ENCODE results near the gene TSPAN4.
A peak's percentile ranks its signal among the peaks of the same experiment; 100 is the strongest.

Gene TSPAN4

DNA sequence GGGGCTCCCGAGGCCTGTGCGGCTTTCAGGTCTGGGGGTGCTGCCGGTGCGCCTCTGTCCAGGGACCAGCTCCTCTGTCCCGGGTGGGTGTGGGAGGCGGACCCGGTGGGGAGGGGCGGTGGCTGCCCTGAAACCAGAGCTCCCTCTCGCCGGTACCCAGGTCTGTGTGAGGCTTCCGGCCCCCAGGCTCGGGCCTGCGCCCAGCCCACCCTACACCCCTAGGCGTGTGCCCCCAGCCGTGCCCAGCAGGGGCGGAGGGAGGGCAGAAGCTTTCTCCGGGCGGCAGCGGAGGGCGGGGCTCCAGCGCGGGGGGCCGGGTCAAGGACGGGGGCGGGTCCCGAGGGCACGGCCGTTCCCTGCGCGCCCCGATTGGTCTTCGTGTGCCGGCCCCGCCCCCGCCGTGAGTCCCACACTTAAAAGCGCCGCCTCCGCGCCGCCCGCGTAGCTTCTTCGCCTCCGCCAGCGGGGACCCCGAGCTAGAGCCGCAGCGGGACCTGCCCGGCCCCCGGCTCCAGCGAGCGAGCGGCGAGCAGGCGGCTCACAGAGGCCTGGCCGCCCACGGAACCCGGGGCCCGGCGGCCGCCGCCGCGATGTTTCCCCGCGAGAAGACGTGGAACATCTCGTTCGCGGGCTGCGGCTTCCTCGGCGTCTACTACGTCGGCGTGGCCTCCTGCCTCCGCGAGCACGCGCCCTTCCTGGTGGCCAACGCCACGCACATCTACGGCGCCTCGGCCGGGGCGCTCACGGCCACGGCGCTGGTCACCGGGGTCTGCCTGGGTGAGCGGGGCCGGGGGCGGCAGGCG lies 23.3 kb upstream of the TSPAN4 start (continued):
- TF ChIP-seq KLF16 (tag by site-specific recombination; IDR thresholded peaks at IDR 0.05) (0 out of 2 replicates have a peak, but pooled peaks have one; percentile 34), ZNF354C (tag by site-specific recombination; IDR thresholded peaks at IDR 0.05; ENCODE audit: borderline replicate concordance, low read depth) (no peak), ZNF391 (tag by site-specific recombination; IDR thresholded peaks at IDR 0.05; ENCODE audit: borderline replicate concordance, low read depth) (no peak), SP2 (tag by site-specific recombination; IDR thresholded peaks at IDR 0.05) (peak; percentile 55), ZNF560 (tag by site-specific recombination; IDR thresholded peaks at IDR 0.05; ENCODE audit: borderline replicate concordance) (no peak), KLF10 (tag by site-specific recombination; IDR thresholded peaks at IDR 0.05) (peak; percentile 97), ZNF169 (tag by site-specific recombination; IDR thresholded peaks at IDR 0.05) (no peak), BCL11B (tag by site-specific recombination; IDR thresholded peaks at IDR 0.05; ENCODE audit: low read depth) (no peak), YY2 (tag by site-specific recombination; IDR thresholded peaks at IDR 0.05) (no peak), KLF9 (tag by site-specific recombination; IDR thresholded peaks at IDR 0.05; ENCODE audit: low read depth) (peak; percentile 73), ZBTB48 (tag by site-specific recombination; IDR thresholded peaks at IDR 0.05) (no peak), ZNF76 (tag by site-specific recombination; IDR thresholded peaks at IDR 0.05; ENCODE audit: borderline replicate concordance, low read depth) (no peak), ZNF114 (tag by site-specific recombination; IDR thresholded peaks at IDR 0.05) (no peak)
- TF ChIP-seq, protein P1, sequence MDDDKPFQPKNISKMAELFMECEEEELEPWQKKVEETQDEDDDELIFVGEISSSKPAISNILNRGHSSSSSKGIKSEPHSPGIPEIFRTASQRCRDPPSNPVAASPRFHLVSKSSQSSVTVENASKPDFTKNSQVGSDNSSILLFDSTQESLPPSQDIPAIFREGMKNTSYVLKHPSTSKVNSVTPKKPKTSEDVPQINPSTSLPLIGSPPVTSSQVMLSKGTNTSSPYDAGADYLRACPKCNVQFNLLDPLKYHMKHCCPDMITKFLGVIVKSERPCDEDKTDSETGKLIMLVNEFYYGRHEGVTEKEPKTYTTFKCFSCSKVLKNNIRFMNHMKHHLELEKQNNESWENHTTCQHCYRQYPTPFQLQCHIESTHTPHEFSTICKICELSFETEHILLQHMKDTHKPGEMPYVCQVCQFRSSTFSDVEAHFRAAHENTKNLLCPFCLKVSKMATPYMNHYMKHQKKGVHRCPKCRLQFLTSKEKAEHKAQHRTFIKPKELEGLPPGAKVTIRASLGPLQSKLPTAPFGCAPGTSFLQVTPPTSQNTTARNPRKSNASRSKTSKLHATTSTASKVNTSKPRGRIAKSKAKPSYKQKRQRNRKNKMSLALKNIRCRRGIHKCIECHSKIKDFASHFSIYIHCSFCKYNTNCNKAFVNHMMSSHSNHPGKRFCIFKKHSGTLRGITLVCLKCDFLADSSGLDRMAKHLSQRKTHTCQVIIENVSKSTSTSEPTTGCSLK (tag by site-specific recombination; IDR thresholded peaks at IDR 0.05) = no peak
- TF ChIP-seq, protein P2, sequence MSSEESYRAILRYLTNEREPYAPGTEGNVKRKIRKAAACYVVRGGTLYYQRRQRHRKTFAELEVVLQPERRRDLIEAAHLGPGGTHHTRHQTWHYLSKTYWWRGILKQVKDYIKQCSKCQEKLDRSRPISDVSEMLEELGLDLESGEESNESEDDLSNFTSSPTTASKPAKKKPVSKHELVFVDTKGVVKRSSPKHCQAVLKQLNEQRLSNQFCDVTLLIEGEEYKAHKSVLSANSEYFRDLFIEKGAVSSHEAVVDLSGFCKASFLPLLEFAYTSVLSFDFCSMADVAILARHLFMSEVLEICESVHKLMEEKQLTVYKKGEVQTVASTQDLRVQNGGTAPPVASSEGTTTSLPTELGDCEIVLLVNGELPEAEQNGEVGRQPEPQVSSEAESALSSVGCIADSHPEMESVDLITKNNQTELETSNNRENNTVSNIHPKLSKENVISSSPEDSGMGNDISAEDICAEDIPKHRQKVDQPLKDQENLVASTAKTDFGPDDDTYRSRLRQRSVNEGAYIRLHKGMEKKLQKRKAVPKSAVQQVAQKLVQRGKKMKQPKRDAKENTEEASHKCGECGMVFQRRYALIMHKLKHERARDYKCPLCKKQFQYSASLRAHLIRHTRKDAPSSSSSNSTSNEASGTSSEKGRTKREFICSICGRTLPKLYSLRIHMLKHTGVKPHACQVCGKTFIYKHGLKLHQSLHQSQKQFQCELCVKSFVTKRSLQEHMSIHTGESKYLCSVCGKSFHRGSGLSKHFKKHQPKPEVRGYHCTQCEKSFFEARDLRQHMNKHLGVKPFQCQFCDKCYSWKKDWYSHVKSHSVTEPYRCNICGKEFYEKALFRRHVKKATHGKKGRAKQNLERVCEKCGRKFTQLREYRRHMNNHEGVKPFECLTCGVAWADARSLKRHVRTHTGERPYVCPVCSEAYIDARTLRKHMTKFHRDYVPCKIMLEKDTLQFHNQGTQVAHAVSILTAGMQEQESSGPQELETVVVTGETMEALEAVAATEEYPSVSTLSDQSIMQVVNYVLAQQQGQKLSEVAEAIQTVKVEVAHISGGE (tag by site-specific recombination; conservative IDR thresholded peaks at IDR 0.05; ENCODE audit: low read depth) = no peak

DNA sequence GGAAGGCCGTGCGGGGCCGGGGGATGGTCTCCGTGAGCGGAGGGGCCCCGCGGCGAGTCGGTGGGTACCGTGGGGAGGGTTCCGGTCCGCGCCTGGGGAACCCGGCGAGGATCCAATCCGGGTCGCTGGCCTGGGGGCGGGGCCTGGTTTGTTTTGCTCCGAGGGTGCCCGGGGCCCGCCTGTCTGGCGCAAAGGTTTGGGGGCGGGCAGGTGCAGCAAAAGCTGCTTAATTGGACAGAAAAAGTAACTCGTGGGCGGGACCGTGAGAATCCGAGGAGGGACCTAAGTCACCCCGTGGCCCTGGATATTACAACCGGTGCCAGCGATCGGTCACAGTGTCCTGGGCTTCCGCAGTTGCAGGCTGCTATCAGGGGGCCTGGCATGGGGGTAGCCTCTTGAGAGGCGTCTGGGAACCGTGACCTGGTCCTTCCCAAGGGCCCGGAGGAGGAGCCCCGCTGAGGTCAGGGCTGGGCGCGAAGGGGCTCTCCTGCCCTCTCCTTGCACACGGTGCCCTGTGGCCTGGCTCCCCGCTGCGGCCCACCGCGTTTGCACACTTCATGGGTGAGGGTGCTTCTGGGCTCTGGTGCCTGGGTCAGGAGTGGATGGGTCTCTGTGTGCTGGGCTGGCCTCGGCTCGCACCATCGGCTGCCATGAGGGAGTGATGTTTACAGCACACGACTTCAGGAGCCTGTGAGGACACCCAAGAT lies 22.6 kb upstream of the TSPAN4 start:
- Histone ChIP-seq H3K9me3 (ENCODE audit: control insufficient read depth, insufficient read depth, low read depth, low read length) (no peaks in the 10 kb centered on the region), H3K4me1 (ENCODE audit: control insufficient read depth, insufficient read depth, low read length) (0 out of 2 replicates have a peak, but pooled peaks cover 3% of the 10 kb centered on the region), H3K36me3 (ENCODE audit: control insufficient read depth in 2 of 2, insufficient read depth in 1 of 2, low read length in 2 of 2) (peaks cover 2 to 43% of the 10 kb centered on the region in 2 experiments; a peak in 2 of 3 replicates), H3K4me3 (ENCODE audit: low read depth, low read length) (peak overlapping the region; percentile 94), H3K27ac (ENCODE audit: extremely low read depth, low read depth, low read length) (peak overlapping the region; percentile 81; the same call in 1 of the 2 replicates)
- ChIA-PET CTCF (interaction anchor here (0.5 to 2.1 kb wide), 4 partner anchors 15 to 25 kb away, joined by 3 to 5 read pairs (median 3); partner anchors contain the start of gene PIDD1), POLR2A (interaction anchor here (0.6 to 11.4 kb wide), 14 partner anchors 11 to 613 kb away, joined by 3 to 202 read pairs (median 8); partner anchors contain the start of genes BET1L, CD151, CEND1 and CRACR2B)
- TF ChIP-seq, protein P3, sequence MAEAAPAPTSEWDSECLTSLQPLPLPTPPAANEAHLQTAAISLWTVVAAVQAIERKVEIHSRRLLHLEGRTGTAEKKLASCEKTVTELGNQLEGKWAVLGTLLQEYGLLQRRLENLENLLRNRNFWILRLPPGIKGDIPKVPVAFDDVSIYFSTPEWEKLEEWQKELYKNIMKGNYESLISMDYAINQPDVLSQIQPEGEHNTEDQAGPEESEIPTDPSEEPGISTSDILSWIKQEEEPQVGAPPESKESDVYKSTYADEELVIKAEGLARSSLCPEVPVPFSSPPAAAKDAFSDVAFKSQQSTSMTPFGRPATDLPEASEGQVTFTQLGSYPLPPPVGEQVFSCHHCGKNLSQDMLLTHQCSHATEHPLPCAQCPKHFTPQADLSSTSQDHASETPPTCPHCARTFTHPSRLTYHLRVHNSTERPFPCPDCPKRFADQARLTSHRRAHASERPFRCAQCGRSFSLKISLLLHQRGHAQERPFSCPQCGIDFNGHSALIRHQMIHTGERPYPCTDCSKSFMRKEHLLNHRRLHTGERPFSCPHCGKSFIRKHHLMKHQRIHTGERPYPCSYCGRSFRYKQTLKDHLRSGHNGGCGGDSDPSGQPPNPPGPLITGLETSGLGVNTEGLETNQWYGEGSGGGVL (tag by site-specific recombination; IDR thresholded peaks at IDR 0.05) = peak; percentile 64
- TF ChIP-seq SP2 (tag by site-specific recombination; IDR thresholded peaks at IDR 0.05) (peak; percentile 93), KLF10 (tag by site-specific recombination; IDR thresholded peaks at IDR 0.05) (no peak), ZNF16 (tag by site-specific recombination; IDR thresholded peaks at IDR 0.05; ENCODE audit: low read depth) (no peak), YY1 (tag by site-specific recombination; IDR thresholded peaks at IDR 0.05) (no peak), GLIS2 (tag by site-specific recombination; IDR thresholded peaks at IDR 0.05) (peak; percentile 70), ZNF335 (tag by site-specific recombination; conservative IDR thresholded peaks at IDR 0.05) (peak; percentile 97), ZNF561 (tag by site-specific recombination; IDR thresholded peaks at IDR 0.05; ENCODE audit: borderline replicate concordance) (no peak), ZBTB8A (tag by site-specific recombination; IDR thresholded peaks at IDR 0.05) (peak; percentile 88), ZNF600 (tag by site-specific recombination; IDR thresholded peaks at IDR 0.05) (peak; percentile 17; the same call in 1 of the 2 replicates), ZIC2 (tag by site-specific recombination; IDR thresholded peaks at IDR 0.05) (peak; percentile 60), EGR2 (tag by site-specific recombination; IDR thresholded peaks at IDR 0.05; ENCODE audit: low read depth) (0 out of 2 replicates have a peak, but pooled peaks have one; percentile 18), ZEB2 (tag by site-specific recombination; IDR thresholded peaks at IDR 0.05) (0 out of 2 replicates have a peak, but pooled peaks have one; percentile 23), KLF1 (tag by site-specific recombination; IDR thresholded peaks at IDR 0.05) (0 out of 2 replicates have a peak, but pooled peaks have one; percentile 17), ZNF366 (tag by site-specific recombination; conservative IDR thresholded peaks at IDR 0.05) (no peak)

Measured in HEK293 (cell line).